ENCODE results near the gene CMTM7. TPM values are rescaled to one million over a fixed set of nuclear protein-coding genes. Genes with fewer than 3 reads are reported as not detected.
A peak's percentile ranks its signal among the peaks of the same experiment; 100 is the strongest.

Gene CMTM7
- total RNA-seq, 1 donor from 2014 or later = 37.4 TPM

GRCh38 chr3:32374788-32375595, 16.7 kb upstream of the CMTM7 start:
- Mint-ChIP-seq H3K27me3 (ENCODE audit: low read depth) (no peaks in the 10 kb centered on the region), H3K4me3 (no peak overlapping the region), H3K4me1 (peaks cover 14% of the 10 kb centered on the region), H3K36me3 (ENCODE audit: low read depth) (no peaks in the 10 kb centered on the region), H3K9me3 (no peaks in the 10 kb centered on the region), H3K27ac (ENCODE audit: unreplicated experiment) (no peak overlapping the region)
- DNase-seq (ENCODE audit: low read depth, low spot score) = peak; percentile 75
- TF ChIP-seq, protein P1, sequence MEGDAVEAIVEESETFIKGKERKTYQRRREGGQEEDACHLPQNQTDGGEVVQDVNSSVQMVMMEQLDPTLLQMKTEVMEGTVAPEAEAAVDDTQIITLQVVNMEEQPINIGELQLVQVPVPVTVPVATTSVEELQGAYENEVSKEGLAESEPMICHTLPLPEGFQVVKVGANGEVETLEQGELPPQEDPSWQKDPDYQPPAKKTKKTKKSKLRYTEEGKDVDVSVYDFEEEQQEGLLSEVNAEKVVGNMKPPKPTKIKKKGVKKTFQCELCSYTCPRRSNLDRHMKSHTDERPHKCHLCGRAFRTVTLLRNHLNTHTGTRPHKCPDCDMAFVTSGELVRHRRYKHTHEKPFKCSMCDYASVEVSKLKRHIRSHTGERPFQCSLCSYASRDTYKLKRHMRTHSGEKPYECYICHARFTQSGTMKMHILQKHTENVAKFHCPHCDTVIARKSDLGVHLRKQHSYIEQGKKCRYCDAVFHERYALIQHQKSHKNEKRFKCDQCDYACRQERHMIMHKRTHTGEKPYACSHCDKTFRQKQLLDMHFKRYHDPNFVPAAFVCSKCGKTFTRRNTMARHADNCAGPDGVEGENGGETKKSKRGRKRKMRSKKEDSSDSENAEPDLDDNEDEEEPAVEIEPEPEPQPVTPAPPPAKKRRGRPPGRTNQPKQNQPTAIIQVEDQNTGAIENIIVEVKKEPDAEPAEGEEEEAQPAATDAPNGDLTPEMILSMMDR (conservative IDR thresholded peaks at IDR 0.05) = peak; percentile 78

DNA sequence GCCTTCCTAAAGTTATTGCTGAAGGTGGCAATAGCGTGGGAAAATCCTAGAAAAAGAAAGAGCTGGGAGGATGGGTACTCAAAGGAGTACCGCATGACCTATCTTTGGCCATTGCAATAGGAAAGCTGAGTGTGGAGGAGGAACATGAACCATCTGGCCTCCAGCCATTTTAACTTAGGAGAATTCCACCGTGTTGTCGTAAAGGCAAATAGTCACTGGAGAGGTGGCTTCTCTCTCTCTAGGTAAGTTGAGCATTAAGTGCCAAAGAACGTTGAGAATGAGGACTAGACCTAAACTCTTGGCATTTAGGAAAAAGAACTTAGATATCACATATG, 16.1 kb upstream of the CMTM7 start:
- TF ChIP-seq, protein P1 (conservative IDR thresholded peaks at IDR 0.05) = no peak
- no peak for DNase-seq (ENCODE audit: low read depth, low spot score)
- Mint-ChIP-seq H3K4me1 (peaks cover 20% of the 10 kb centered on the region), H3K9me3 (no peaks in the 10 kb centered on the region), H3K36me3 (ENCODE audit: low read depth) (no peaks in the 10 kb centered on the region), H3K27ac (ENCODE audit: unreplicated experiment) (no peak overlapping the region), H3K27me3 (ENCODE audit: low read depth) (no peaks in the 10 kb centered on the region), H3K4me3 (no peak overlapping the region)

- Mint-ChIP-seq H3K36me3 (ENCODE audit: low read depth) (no peaks in the 10 kb centered on the region), H3K27me3 (ENCODE audit: low read depth) (no peaks in the 10 kb centered on the region), H3K4me3 (no peak overlapping the region), H3K4me1 (peaks cover 25% of the 10 kb centered on the region), H3K9me3 (no peaks in the 10 kb centered on the region), H3K27ac (ENCODE audit: unreplicated experiment) (no peak overlapping the region)
- no peak for DNase-seq (ENCODE audit: low read depth, low spot score)
- TF ChIP-seq, protein P1 (conservative IDR thresholded peaks at IDR 0.05) = no peak
These were observed 15.5 kb upstream of the CMTM7 start for GRCh38 chr3:32376115-32376514.

GRCh38 chr3:32379831-32380500, 11.7 kb upstream of the CMTM7 start:
- H3K27ac Mint-ChIP-seq (ENCODE audit: unreplicated experiment) = peak overlapping the region; percentile 2
- no peaks in the 10 kb centered on the region for H3K27me3 Mint-ChIP-seq (ENCODE audit: low read depth)
- no peaks in the 10 kb centered on the region for H3K9me3 Mint-ChIP-seq
- H3K4me3 Mint-ChIP-seq = no peak overlapping the region
- DNase-seq (ENCODE audit: low read depth, low spot score) = no peak
- H3K36me3 Mint-ChIP-seq (ENCODE audit: low read depth) = no peaks in the 10 kb centered on the region
- peaks cover 33% of the 10 kb centered on the region for H3K4me1 Mint-ChIP-seq
- TF ChIP-seq, protein P1 (conservative IDR thresholded peaks at IDR 0.05) = no peak

DNA sequence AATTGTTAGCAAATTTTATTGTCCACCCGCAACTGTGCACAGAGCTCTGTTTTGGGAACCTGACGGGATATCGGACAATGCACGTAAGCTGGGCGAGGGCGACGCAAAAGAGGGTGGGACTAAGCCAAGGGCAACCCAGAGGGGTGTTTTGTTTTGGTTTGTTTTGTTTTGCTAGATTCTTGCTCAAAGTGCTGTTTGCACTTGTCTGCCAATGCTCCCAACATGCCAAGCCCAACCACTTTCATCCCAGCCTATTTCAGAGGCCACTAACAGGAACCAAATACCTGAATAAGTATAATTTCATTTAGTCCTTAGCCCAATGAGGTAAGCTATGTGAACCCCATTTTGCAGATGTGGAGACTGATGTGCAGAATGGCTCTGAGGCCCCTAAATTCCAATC, 9.7 kb upstream of the CMTM7 start:
- TF ChIP-seq, protein P1 (conservative IDR thresholded peaks at IDR 0.05) = no peak
- Mint-ChIP-seq H3K4me1 (peaks cover 39% of the 10 kb centered on the region), H3K36me3 (ENCODE audit: low read depth) (no peaks in the 10 kb centered on the region), H3K9me3 (no peaks in the 10 kb centered on the region), H3K27ac (ENCODE audit: unreplicated experiment) (no peak overlapping the region), H3K4me3 (no peak overlapping the region), H3K27me3 (ENCODE audit: low read depth) (no peaks in the 10 kb centered on the region)
- DNase-seq (ENCODE audit: low read depth, low spot score) = no peak
